Calu3 (cell line): Measurements from ENCODE around the gene RPS6KB1. TPM values are rescaled to one million over a fixed set of nuclear protein-coding genes. Genes with fewer than 3 reads are reported as not detected.
"Not testable (repeated sequence)": the region's sequence is repeated elsewhere in the genome, so short reads cannot be mapped to it uniquely, and the experiment has no call there.

Source experiments
- BruUV-seq: library from RNA; stranded (reverse); fragments of 400-500 nt; replicated peaks from 2 replicates; lab custom pipeline; 2021; lab: Mats Ljungman, UMichigan
- CTCF ChIA-PET: fragments of 300-600 bp; sonication (Branson Sonifier 250); formaldehyde crosslinking; loops from one replicate; lab custom pipeline; 2022; ENCODE audit warnings: antibody characterized with exemption; lab: Charles Lee
- DNase-seq: peaks from one replicate; pipeline ENCODE4 v3.0.0; 2022
- H3K27ac Mint-ChIP-seq: one replicate; pipeline ENCODE4 v1.8.0; 2022; ENCODE audit warnings: mixed read lengths; ENCODE audit not compliant: unreplicated experiment
- H3K27me3 Mint-ChIP-seq: one replicate; pipeline ENCODE4 v1.8.0; 2022; ENCODE audit warnings: mixed read lengths; ENCODE audit not compliant: unreplicated experiment
- H3K36me3 Mint-ChIP-seq: one replicate; pipeline ENCODE4 v1.8.0; 2022; ENCODE audit warnings: mild to moderate bottlenecking, moderate library complexity, mixed read lengths; ENCODE audit not compliant: insufficient read depth, unreplicated experiment
- H3K4me1 Mint-ChIP-seq: one replicate; pipeline ENCODE4 v1.8.0; 2022; ENCODE audit warnings: mild to moderate bottlenecking, low read depth, mixed read lengths; ENCODE audit not compliant: unreplicated experiment
- H3K4me3 Mint-ChIP-seq: one replicate; pipeline ENCODE4 v1.8.0; 2022; ENCODE audit warnings: mild to moderate bottlenecking, low read depth, moderate library complexity, mixed read lengths; ENCODE audit not compliant: unreplicated experiment
- H3K9me3 Mint-ChIP-seq: one replicate; pipeline ENCODE4 v1.8.0; 2022; ENCODE audit warnings: low read depth, mixed read lengths; ENCODE audit not compliant: unreplicated experiment
- intact Hi-C: fragments of 100-400 bp; cut with micrococcal nuclease; formaldehyde crosslinking; loops from one replicate; pipeline ENCODE4 v1.10.0; 2022; ENCODE audit not compliant: unreplicated experiment
- total RNA-seq: library from RNA; stranded (reverse); gene quantifications from 2 replicates; pipeline ENCODE4 v1.2.3, GENCODE V29; 2022
- TF ChIP-seq, protein P1 (sequence below): fragments of 200-600 bp; IDR thresholded peaks from one replicate; pipeline ENCODE4 v1.8.0; 2022; ENCODE audit warnings: antibody characterized with exemption; ENCODE audit not compliant: unreplicated experiment

Gene RPS6KB1
- total RNA-seq, 1 experiment from 2014 or later, result 34.5 TPM

DNA sequence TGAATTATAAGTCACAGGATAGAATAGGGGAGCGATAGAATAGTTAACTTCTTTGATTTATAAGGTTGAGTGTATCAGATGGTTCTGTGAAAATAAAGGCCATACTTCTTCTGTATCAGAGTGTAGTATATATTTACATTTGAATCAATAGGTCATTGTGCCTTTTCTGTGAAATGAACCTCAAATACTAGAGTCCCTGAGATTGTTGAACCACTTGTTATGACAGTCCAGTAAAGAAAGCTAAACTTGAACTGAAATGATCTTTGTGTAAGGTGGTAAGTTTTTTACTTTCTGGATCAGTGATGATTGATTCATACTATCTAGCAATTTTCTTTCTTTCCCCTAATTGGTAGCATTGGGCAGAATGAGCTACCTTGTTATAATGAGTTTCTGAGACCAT is 40.4 kb downstream of the RPS6KB1 start:
- H3K27me3 Mint-ChIP-seq, H3K4me1 Mint-ChIP-seq, BruUV-seq, intact Hi-C loops, H3K9me3 Mint-ChIP-seq, DNase-seq, H3K4me3 Mint-ChIP-seq, CTCF ChIA-PET, H3K27ac Mint-ChIP-seq: not testable (repeated sequence)
- peaks cover 40% of the 10 kb centered on the region for H3K36me3 Mint-ChIP-seq

DNA sequence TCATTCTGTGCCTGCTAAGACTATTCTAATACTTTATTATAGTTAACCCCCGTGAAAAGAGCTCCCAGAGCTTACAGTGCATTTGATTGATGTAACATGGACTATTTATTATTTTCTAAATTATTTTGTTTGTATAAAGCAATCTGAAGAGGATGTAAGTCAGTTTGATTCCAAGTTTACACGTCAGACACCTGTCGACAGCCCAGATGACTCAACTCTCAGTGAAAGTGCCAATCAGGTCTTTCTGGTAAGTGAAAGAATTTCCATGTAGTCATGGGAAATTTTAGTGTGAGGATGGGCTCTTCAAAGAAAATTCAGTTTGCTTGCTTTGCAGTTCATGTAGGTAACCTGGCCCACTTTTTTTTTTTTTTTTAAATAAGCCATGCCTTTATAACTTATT is 47.8 kb downstream of the RPS6KB1 start:
- intact Hi-C loops, DNase-seq, H3K9me3 Mint-ChIP-seq, H3K27ac Mint-ChIP-seq, BruUV-seq, CTCF ChIA-PET, H3K27me3 Mint-ChIP-seq, H3K4me3 Mint-ChIP-seq, H3K4me1 Mint-ChIP-seq: not testable (repeated sequence)
- peaks cover 25% of the 10 kb centered on the region for H3K36me3 Mint-ChIP-seq

- Mint-ChIP-seq H3K4me1 (no peaks in the 10 kb centered on the region), H3K27me3 (no peaks in the 10 kb centered on the region), H3K36me3 (peaks cover 26% of the 10 kb centered on the region), H3K4me3 (no peak overlapping the region), H3K27ac (no peak overlapping the region), H3K9me3 (no peaks in the 10 kb centered on the region)
- TF ChIP-seq, protein P1, sequence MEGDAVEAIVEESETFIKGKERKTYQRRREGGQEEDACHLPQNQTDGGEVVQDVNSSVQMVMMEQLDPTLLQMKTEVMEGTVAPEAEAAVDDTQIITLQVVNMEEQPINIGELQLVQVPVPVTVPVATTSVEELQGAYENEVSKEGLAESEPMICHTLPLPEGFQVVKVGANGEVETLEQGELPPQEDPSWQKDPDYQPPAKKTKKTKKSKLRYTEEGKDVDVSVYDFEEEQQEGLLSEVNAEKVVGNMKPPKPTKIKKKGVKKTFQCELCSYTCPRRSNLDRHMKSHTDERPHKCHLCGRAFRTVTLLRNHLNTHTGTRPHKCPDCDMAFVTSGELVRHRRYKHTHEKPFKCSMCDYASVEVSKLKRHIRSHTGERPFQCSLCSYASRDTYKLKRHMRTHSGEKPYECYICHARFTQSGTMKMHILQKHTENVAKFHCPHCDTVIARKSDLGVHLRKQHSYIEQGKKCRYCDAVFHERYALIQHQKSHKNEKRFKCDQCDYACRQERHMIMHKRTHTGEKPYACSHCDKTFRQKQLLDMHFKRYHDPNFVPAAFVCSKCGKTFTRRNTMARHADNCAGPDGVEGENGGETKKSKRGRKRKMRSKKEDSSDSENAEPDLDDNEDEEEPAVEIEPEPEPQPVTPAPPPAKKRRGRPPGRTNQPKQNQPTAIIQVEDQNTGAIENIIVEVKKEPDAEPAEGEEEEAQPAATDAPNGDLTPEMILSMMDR, result no peak
- DNase-seq, result no peak
- CTCF ChIA-PET, result no interaction called here
- intact Hi-C loops, result no loop called here
- BruUV-seq, result no TSS peak
These were observed 48.2 kb downstream of the RPS6KB1 start for GRCh38 chr17:59941131-59941530.

DNA sequence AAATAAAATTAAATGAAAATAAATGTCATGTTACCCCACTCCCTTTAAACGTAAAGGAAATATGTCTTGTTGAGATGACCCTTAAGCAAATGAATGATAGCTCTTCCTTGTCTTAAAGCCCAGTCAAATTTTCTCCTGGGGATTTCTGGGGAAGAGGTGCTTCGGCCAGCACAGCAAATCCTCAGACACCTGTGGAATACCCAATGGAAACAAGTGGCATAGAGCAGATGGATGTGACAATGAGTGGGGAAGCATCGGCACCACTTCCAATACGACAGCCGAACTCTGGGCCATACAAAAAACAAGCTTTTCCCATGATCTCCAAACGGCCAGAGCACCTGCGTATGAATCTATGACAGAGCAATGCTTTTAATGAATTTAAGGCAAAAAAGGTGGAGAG is 53.5 kb downstream of the RPS6KB1 start:
- CTCF ChIA-PET, H3K4me1 Mint-ChIP-seq, H3K9me3 Mint-ChIP-seq, DNase-seq, intact Hi-C loops, BruUV-seq, H3K27me3 Mint-ChIP-seq, H3K36me3 Mint-ChIP-seq, H3K27ac Mint-ChIP-seq, H3K4me3 Mint-ChIP-seq: not testable (repeated sequence)

- H3K36me3 Mint-ChIP-seq, CTCF ChIA-PET, H3K9me3 Mint-ChIP-seq, H3K27me3 Mint-ChIP-seq, H3K4me1 Mint-ChIP-seq, BruUV-seq, intact Hi-C loops, DNase-seq, H3K4me3 Mint-ChIP-seq, H3K27ac Mint-ChIP-seq: not testable (repeated sequence)
These were observed 54.4 kb downstream of the RPS6KB1 start for GRCh38 chr17:59947310-59947709.

- Mint-ChIP-seq H3K27ac (no peak overlapping the region), H3K9me3 (no peaks in the 10 kb centered on the region), H3K36me3 (peaks cover 7% of the 10 kb centered on the region), H3K27me3 (no peaks in the 10 kb centered on the region), H3K4me1 (no peaks in the 10 kb centered on the region), H3K4me3 (no peak overlapping the region)
- CTCF ChIA-PET, result no interaction called here
- TF ChIP-seq, protein P1, result no peak
- intact Hi-C loops, result no loop called here
- DNase-seq, result no peak
- no TSS peak for BruUV-seq
These were observed 57.1 kb downstream of the RPS6KB1 start for GRCh38 chr17:59950049-59950448.
